NT2/D1 (cell line): ENCODE results near the gene PTDSS2.

Experiments
- DNase-seq: peaks from one replicate; pipeline ENCODE4 v3.0.0-alpha.2; 2011; ENCODE audit warnings: low read depth, low spot score
- H3K27me3 ChIP-seq: 2 replicates; pipeline ENCODE4 v1.6.0; 2011; ENCODE audit warnings: mild to moderate bottlenecking; ENCODE audit not compliant: insufficient read length, insufficient read depth
- H3K36me3 ChIP-seq: 2 replicates; pipeline ENCODE4 v1.6.1; 2011; ENCODE audit warnings: mild to moderate bottlenecking, low read length, mixed read lengths; ENCODE audit not compliant: insufficient read depth, insufficient read length
- H3K4me1 ChIP-seq: 2 replicates; pipeline ENCODE4 v1.5.1; 2011; ENCODE audit not compliant: insufficient read depth, insufficient read length
- H3K4me3 ChIP-seq: 2 replicates; pipeline ENCODE4 v1.5.1; 2011; ENCODE audit warnings: low read depth; ENCODE audit not compliant: insufficient read length
- H3K9ac ChIP-seq: 2 replicates; pipeline ENCODE4 v1.6.0; 2011; ENCODE audit warnings: low read depth; ENCODE audit not compliant: insufficient read length
- H3K9me3 ChIP-seq: 2 replicates; pipeline ENCODE4 v1.5.1; 2011; ENCODE audit warnings: mild to moderate bottlenecking, low read length; ENCODE audit not compliant: insufficient read depth
- SUZ12 ChIP-seq: IDR thresholded peaks from 2 replicates; pipeline ENCODE4 v1.6.1; 2011; ENCODE audit not compliant: insufficient read length, insufficient read depth; ENCODE audit errors: extremely low read depth
- YY1 ChIP-seq: IDR thresholded peaks from 2 replicates; pipeline ENCODE4 v1.6.1; 2011; ENCODE audit not compliant: insufficient read length, insufficient read depth
- ZNF274 ChIP-seq: IDR thresholded peaks from 2 replicates; pipeline ENCODE4 v1.6.1; 2011; ENCODE audit warnings: mild to moderate bottlenecking, low read depth, low read length

PTDSS2 gene

DNA sequence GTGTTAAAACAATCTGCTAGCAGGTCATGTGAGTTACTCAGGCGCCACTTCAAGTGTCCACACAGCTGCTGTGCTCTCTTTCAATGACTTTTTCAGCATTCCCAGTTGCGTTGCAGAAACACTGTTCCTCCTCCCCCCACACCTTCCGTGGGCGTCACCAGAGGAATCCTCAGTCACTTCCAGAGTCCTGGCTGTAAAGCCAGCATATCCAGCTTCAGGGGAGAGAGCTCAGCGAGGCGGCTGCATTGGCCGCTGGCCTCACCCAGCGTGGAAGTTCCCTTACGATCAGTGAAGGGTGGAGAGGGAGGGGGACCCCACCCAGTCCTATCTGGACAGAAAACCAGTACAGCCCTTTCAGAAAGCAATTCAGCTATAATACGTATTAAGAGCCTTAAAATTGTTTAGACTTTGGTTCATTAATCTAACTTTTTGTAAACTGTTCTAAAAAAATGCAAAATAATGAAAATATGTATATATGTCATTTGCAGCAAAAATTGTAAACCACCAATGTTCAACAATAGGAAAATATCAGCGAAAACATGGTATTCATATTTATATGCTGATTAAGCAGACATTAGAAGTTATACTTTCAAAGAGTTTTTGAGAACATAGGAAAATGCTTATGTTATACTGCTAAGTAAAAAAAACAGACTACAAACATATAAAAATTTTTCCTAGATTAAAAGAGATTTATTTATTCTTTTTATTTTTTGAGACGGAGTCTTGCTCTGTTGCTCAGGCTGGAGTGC lies 5.5 kb upstream of the PTDSS2 start:
- Histone ChIP-seq H3K27me3 (no peaks in the 10 kb centered on the region), H3K9ac (no peak overlapping the region), H3K4me3 (no peak overlapping the region), H3K9me3 (no peaks in the 10 kb centered on the region), H3K4me1 (peaks cover 24% of the 10 kb centered on the region), H3K36me3 (no peaks in the 10 kb centered on the region)
- TF ChIP-seq ZNF274, result no peak
- no peak for TF ChIP-seq SUZ12
- no peak for TF ChIP-seq YY1
- no peak for DNase-seq

DNA sequence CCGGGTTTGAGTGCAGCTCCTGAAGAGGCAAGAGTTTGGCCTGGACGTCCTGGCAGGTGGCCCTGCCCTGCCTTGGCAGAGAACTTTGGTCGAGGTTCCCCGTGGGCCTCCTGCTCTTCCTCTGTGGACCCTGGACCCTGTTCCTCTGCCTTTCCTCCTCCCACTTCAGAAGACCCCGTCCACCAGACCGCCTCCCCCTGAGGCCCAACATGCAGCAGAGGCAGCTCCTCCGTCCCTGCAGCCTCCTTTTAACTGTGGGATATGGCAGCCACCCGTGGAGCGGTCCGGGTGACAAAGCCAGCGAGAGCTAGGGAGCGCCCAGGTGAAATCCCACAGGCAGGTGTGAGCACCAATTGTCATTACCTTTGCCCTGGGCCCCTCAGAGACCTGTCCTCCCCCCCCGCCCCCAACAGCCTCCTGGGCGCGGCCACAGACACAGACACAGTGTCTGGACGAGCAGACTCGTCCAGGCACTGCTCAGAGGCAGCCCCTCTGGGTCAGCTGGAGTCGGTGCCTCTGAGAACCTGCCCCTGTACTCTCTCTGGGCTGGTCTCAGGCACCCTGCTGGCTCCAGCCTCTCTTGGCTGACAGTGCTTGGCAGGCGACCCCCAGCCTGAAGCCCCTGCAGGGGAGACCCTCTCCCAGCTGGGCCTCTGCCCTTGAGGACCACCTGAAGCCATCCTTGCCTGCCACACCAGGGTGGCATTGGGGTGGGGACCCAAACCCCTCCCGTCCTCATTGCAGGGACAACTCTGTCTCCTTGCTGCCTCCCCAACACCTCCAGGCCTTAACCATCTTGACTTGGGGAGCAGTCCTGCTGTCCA lies 4.1 kb upstream of the PTDSS2 start:
- Histone ChIP-seq H3K36me3 (no peaks in the 10 kb centered on the region), H3K9me3 (no peaks in the 10 kb centered on the region), H3K27me3 (no peaks in the 10 kb centered on the region), H3K4me1 (peaks cover 19% of the 10 kb centered on the region), H3K4me3 (no peak overlapping the region), H3K9ac (peak overlapping the region; percentile 44)
- TF ChIP-seq ZNF274 (no peak), SUZ12 (no peak), YY1 (no peak)
- no peak for DNase-seq

DNA sequence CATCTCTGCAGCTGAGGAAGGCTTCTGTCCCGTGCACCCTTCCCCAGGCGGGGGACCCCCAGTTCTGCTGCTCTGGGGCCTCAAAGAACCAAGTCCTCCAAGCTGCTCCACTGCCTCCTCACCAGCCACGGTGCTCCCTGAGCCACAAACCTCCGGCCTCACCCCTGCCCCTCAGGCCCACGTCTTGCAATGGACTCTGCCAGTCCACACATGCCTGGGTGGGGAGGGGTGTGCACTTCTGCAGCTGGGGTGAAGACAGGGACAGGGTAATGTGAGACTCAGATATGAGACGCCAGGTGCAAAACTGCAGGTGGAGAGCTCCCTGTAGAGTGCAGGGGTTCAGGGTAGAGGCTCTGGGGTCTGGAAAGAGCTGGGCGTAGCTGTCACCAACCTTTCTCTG lies 3.2 kb upstream of the PTDSS2 start:
- no peak for DNase-seq
- TF ChIP-seq ZNF274 (no peak), SUZ12 (no peak), YY1 (no peak)
- Histone ChIP-seq H3K9me3 (no peaks in the 10 kb centered on the region), H3K27me3 (no peaks in the 10 kb centered on the region), H3K4me1 (peaks cover 27% of the 10 kb centered on the region), H3K4me3 (no peak overlapping the region), H3K36me3 (peaks cover 8% of the 10 kb centered on the region), H3K9ac (peak overlapping the region; percentile 44)

DNA sequence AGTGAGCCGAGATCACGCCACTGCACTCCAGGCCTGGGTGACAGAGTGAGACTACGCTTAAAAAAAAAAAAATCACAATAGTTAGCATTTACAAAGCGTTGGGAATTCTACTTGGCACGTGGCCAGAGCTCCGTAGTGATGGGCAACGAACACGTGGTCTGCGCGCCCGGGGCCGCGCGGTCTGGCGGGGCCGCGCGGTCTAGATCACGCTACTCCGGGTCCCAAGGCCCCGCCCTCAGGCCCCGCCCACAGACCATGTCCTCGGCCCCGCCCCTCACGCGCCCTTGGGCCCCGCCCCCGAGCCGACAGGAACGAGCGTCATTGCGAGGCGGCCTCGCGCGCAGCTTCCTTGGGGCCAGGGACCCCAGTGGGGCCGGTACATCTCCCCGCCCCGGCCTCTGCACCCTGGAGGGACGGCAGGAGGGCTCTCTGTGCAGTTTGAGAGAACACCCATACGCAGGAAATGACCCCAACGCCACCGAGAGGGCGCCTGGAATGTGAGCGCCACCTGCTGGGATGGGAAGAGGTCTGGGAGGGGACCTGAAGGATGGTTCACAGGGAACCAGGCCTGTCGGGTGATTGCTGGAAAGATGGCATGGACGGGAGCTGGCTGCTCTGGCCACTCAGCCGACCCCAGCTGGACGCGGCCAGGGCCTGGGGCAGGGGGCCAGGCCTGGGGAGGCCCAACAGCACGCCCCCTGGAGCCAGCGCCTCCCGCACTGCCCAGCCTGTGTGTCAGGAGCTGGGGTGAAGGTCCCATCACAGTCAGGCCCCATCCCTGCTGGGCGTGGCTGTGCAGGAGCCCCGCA lies 2.0 kb upstream of the PTDSS2 start:
- DNase-seq, result peak; percentile 90
- Histone ChIP-seq H3K36me3 (peaks cover 20% of the 10 kb centered on the region), H3K27me3 (no peaks in the 10 kb centered on the region), H3K4me3 (peak overlapping the region; percentile 70), H3K4me1 (peaks cover 29% of the 10 kb centered on the region), H3K9ac (peak overlapping the region; percentile 98), H3K9me3 (no peaks in the 10 kb centered on the region)
- TF ChIP-seq ZNF274 (no peak), YY1 (no peak), SUZ12 (no peak)

DNA sequence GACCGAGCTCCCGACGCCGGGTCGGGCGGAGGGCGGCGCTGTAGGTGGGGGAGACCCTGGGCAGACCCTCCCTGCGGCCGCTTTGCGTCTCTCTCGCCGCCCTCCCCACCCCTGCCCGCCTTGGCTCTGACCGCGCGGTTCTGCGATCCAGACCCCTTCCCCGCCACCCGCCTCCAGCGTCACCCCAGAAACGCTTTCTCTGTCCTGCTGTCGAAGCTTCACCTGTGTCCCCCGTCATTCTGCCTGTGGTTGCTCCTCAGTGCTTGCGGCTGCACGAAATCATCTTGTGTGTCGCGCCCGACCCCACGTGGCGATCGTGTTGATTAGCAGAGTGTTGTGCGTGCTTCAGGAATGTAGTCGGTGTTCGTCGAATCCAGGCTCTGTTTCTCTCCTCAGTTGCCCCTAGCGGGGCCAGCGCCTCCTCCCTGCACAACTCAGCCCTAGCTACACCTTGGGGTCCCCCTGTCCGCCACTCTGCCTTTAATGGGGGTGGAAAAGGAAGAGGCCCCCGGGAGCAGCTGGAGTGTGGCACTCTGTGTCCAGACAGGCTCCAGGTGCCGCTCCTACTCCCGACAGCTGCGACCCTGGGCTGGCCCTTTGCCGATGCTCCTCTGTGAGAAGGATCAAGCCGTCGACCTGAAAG lies 851 bp downstream of the PTDSS2 start:
- no peak for TF ChIP-seq ZNF274
- TF ChIP-seq SUZ12, result no peak
- TF ChIP-seq YY1, result no peak
- Histone ChIP-seq H3K9ac (peak overlapping the region; percentile 98), H3K4me1 (peaks cover 40% of the 10 kb centered on the region), H3K36me3 (peaks cover 47% of the 10 kb centered on the region), H3K9me3 (no peaks in the 10 kb centered on the region), H3K4me3 (peak overlapping the region; percentile 98), H3K27me3 (no peaks in the 10 kb centered on the region)
- DNase-seq, result peak; percentile 39

DNA sequence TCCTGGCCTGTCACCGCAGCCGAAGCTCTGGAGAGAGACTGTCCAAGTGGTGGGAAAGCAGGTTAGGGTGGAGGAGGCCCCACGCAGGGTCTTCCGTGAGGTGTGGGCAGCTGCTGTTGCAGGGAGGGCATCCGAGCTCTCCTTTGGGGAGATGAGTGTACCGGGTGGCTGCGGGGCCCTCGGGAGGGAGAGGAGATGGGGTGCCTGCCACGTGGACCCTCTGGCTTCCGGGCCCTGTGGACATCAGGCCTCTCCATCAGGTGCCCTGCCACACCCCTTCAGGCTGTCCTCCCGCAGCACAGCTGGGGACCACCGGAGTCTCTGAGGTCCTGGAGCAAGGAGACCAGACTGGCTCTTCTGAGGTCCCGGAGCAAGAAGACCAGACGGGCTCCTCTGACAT lies 1.7 kb downstream of the PTDSS2 start:
- no peak for TF ChIP-seq SUZ12
- H3K36me3 ChIP-seq, result peaks cover 55% of the 10 kb centered on the region
- H3K4me3 ChIP-seq, result peak overlapping the region; percentile 98
- H3K9me3 ChIP-seq, result no peaks in the 10 kb centered on the region
- H3K9ac ChIP-seq, result peak overlapping the region; percentile 98
- no peaks in the 10 kb centered on the region for H3K27me3 ChIP-seq
- no peak for DNase-seq
- H3K4me1 ChIP-seq, result peaks cover 38% of the 10 kb centered on the region
